NCI-H187 treated with DMSO at 0.1 percent for 48 hours (cell line): ENCODE results near the gene ACAD8.

ENCODE experiments used
- DNase-seq: peaks from one replicate; lab custom pipeline; 2025; lab: John Stamatoyannopoulos, UW

Gene ACAD8

GRCh38 chr11:134290646-134291045 lies 37.3 kb downstream of the ACAD8 start:
- DNase-seq, result no peak

- no peak for DNase-seq
Measured at GRCh38 chr11:134291196-134291595, 37.8 kb downstream of the ACAD8 start.

GRCh38 chr11:134292661-134293060 lies 39.3 kb downstream of the ACAD8 start:
- DNase-seq, result no peak

- no peak for DNase-seq
Measured at GRCh38 chr11:134293119-134294113, 40.0 kb downstream of the ACAD8 start.

GRCh38 chr11:134294664-134295063 lies 41.3 kb downstream of the ACAD8 start:
- no peak for DNase-seq

GRCh38 chr11:134312223-134312622 lies 58.9 kb downstream of the ACAD8 start:
- no peak for DNase-seq

- DNase-seq, result no peak
Measured at GRCh38 chr11:134312807-134313206, 59.4 kb downstream of the ACAD8 start.

GRCh38 chr11:134313379-134313778 lies 60.0 kb downstream of the ACAD8 start:
- DNase-seq, result no peak

- DNase-seq, result no peak
Measured at GRCh38 chr11:134313821-134314607, 60.6 kb downstream of the ACAD8 start.
